DND-41 (cell line): ENCODE data around the gene RAB43.
"Not testable (repeated sequence)": the region's sequence is repeated elsewhere in the genome, so short reads cannot be mapped to it uniquely, and the experiment has no call there.

Experiments
- ATAC-seq: fragments of 200-7000 bp; cut with Tn5 transposase; 3 replicates; pipeline ENCODE4 v1.9.1; 2021; ENCODE audit warnings: low read depth; ENCODE audit not compliant: insufficient read depth
- DNase-seq: peaks from one replicate; pipeline ENCODE4 v3.0.0-alpha.2; 2020
- H2AFZ ChIP-seq: 2 replicates; pipeline ENCODE4 v1.6.0; 2012; ENCODE audit warnings: low read depth, low read length
- H3K27ac ChIP-seq: 2 replicates; pipeline ENCODE4 v1.5.1; 2012; ENCODE audit warnings: low read length, inconsistent platforms
- H3K27me3 ChIP-seq: fragments of 200-600 bp; sonication (generic); 2 replicates; pipeline ENCODE4 v1.6.0; 2012; ENCODE audit warnings: low read length, mild to moderate bottlenecking, inconsistent platforms; ENCODE audit not compliant: insufficient read depth, poor library complexity
- H3K36me3 ChIP-seq: 2 replicates; pipeline ENCODE4 v1.5.1; 2012; ENCODE audit warnings: low read length, inconsistent platforms; ENCODE audit not compliant: insufficient read depth
- H3K4me1 ChIP-seq: 2 replicates; pipeline ENCODE4 v1.5.1; 2012; ENCODE audit warnings: mild to moderate bottlenecking, low read length; ENCODE audit not compliant: insufficient read depth
- H3K4me2 ChIP-seq: 2 replicates; pipeline ENCODE4 v1.6.0; 2012; ENCODE audit warnings: mild to moderate bottlenecking, moderate library complexity, low read length, inconsistent platforms; ENCODE audit not compliant: insufficient read depth
- H3K4me3 ChIP-seq, 2 experiments: fragments of 200-600 bp in 1 of 2; shearing (Covaris generic) in 1 of 2; 2 replicates each; pipeline ENCODE4 v1.5.1; 2012 to 2016; ENCODE audit warnings: inconsistent platforms in 2 of 2, low read length in 2 of 2, mild to moderate bottlenecking in 2 of 2, low read depth in 1 of 2, moderate library complexity in 1 of 2
- H3K79me2 ChIP-seq: 2 replicates; pipeline ENCODE4 v1.6.0; 2012; ENCODE audit warnings: low read length, inconsistent platforms; ENCODE audit not compliant: insufficient read depth
- H3K9ac ChIP-seq: 2 replicates; pipeline ENCODE4 v1.6.0; 2012; ENCODE audit warnings: low read depth, mild to moderate bottlenecking, inconsistent platforms, low read length, moderate library complexity
- H3K9me3 ChIP-seq: 2 replicates; pipeline ENCODE4 v1.5.1; 2012; ENCODE audit warnings: low read length, moderate library complexity, mild to moderate bottlenecking, inconsistent platforms; ENCODE audit not compliant: insufficient read depth, severe bottlenecking
- H4K20me1 ChIP-seq: 2 replicates; pipeline ENCODE4 v1.6.0; 2012; ENCODE audit warnings: low read length; ENCODE audit not compliant: insufficient read depth
- CTCF ChIP-seq: IDR thresholded peaks from 2 replicates; pipeline ENCODE4 v1.5.1; 2012; ENCODE audit warnings: borderline replicate concordance, low read length, moderate library complexity, mild to moderate bottlenecking; ENCODE audit not compliant: poor library complexity, severe bottlenecking; ENCODE audit errors: extremely low read depth
- EZH2 ChIP-seq: IDR thresholded peaks from 3 replicates; pipeline ENCODE4 v1.6.1; 2012; ENCODE audit warnings: borderline replicate concordance, low read depth, mild to moderate bottlenecking, moderate library complexity, low read length, inconsistent platforms; ENCODE audit not compliant: severe bottlenecking

RAB43 gene

GRCh38 chr3:129070086-129070885 is 51.3 kb downstream of the RAB43 start:
- TF ChIP-seq EZH2 (no peak), CTCF (no peak)
- DNase-seq (no peak), ATAC-seq (no peak)

GRCh38 chr3:129069313-129070085 is 52.1 kb downstream of the RAB43 start:
- not testable (repeated sequence) for H3K36me3 ChIP-seq, H3K27ac ChIP-seq, H2AFZ ChIP-seq, H3K4me2 ChIP-seq, H3K4me1 ChIP-seq, H3K4me3 ChIP-seq, H3K79me2 ChIP-seq, DNase-seq, ATAC-seq, H3K9ac ChIP-seq, H3K27me3 ChIP-seq, H3K9me3 ChIP-seq, H4K20me1 ChIP-seq

More at GRCh38 chr3:129070086-129070885, 51.3 kb downstream of the RAB43 start:
- Histone ChIP-seq H3K9ac (no peak overlapping the region), H3K36me3 (no peaks in the 10 kb centered on the region), H3K4me2 (no peak overlapping the region), H3K9me3 (no peaks in the 10 kb centered on the region), H3K27me3 (peaks cover 3% of the 10 kb centered on the region), H3K79me2 (no peaks in the 10 kb centered on the region), H3K27ac (no peak overlapping the region), H3K4me1 (no peaks in the 10 kb centered on the region), H4K20me1 (no peaks in the 10 kb centered on the region), H2AFZ (no peak overlapping the region), H3K4me3 (no peak overlapping the region)

- H3K9ac ChIP-seq, result no peak overlapping the region
- ATAC-seq, result no peak
- no peaks in the 10 kb centered on the region for H3K4me1 ChIP-seq
- H3K36me3 ChIP-seq, result no peaks in the 10 kb centered on the region
- no peak overlapping the region for H3K27ac ChIP-seq
- no peak overlapping the region for H3K4me2 ChIP-seq
- H3K4me3 ChIP-seq, result no peak overlapping the region
- H3K79me2 ChIP-seq, result no peaks in the 10 kb centered on the region
- TF ChIP-seq CTCF (no peak), EZH2 (no peak)
- DNase-seq, result no peak
- H3K9me3 ChIP-seq, result no peaks in the 10 kb centered on the region
- no peak overlapping the region for H2AFZ ChIP-seq
- H3K27me3 ChIP-seq, result peaks cover 3% of the 10 kb centered on the region
- H4K20me1 ChIP-seq, result no peaks in the 10 kb centered on the region
Measured at GRCh38 chr3:129068291-129068886, 53.2 kb downstream of the RAB43 start.

- H4K20me1 ChIP-seq, H3K27ac ChIP-seq, H3K9ac ChIP-seq, H3K79me2 ChIP-seq, H3K4me2 ChIP-seq, H3K4me3 ChIP-seq, H3K27me3 ChIP-seq, H3K4me1 ChIP-seq, H2AFZ ChIP-seq, ATAC-seq, H3K9me3 ChIP-seq, H3K36me3 ChIP-seq: not testable (repeated sequence)
- DNase-seq, result peak; percentile 19
Measured at GRCh38 chr3:129067719-129068118, 53.9 kb downstream of the RAB43 start.
